HG02885 (cell line): ENCODE data around the gene GCNT1.
"Not testable (repeated sequence)": the region's sequence is repeated elsewhere in the genome, so short reads cannot be mapped to it uniquely, and the experiment has no call there.

Source experiments
- ATAC-seq: cut with Tn5 transposase; IDR thresholded peaks from one replicate; pipeline ENCODE4 v1.9.1; 2021; ENCODE audit warnings: mild to moderate bottlenecking; ENCODE audit not compliant: unreplicated experiment, poor library complexity

Gene GCNT1

GRCh38 chr9:76479337-76479736 lies 20.4 kb downstream of the GCNT1 start:
- not testable (repeated sequence) for ATAC-seq

GRCh38 chr9:76486151-76486550 lies 27.2 kb downstream of the GCNT1 start:
- no peak for ATAC-seq

GRCh38 chr9:76490249-76490990 lies 31.4 kb downstream of the GCNT1 start:
- ATAC-seq, result no peak

GRCh38 chr9:76491056-76491455 lies 32.1 kb downstream of the GCNT1 start:
- ATAC-seq, result not testable (repeated sequence)

- not testable (repeated sequence) for ATAC-seq
Measured at GRCh38 chr9:76493496-76493895, 34.5 kb downstream of the GCNT1 start.

GRCh38 chr9:76500061-76500460 lies 41.1 kb downstream of the GCNT1 start:
- ATAC-seq, result no peak

- ATAC-seq, result no peak
Measured at GRCh38 chr9:76502746-76503145, 43.8 kb downstream of the GCNT1 start.

- no peak for ATAC-seq
Measured at GRCh38 chr9:76510041-76510440, 51.1 kb downstream of the GCNT1 start.

- ATAC-seq, result no peak
Measured at GRCh38 chr9:76510446-76510845, 51.5 kb downstream of the GCNT1 start.

- no peak for ATAC-seq
Measured at GRCh38 chr9:76512826-76513225, 53.8 kb downstream of the GCNT1 start.

GRCh38 chr9:76516350-76516749 lies 57.4 kb downstream of the GCNT1 start:
- ATAC-seq, result peak; percentile 21

GRCh38 chr9:76516871-76517270 lies 57.9 kb downstream of the GCNT1 start:
- peak; percentile 65 for ATAC-seq

- no peak for ATAC-seq
Measured at GRCh38 chr9:76519075-76519835, 60.3 kb downstream of the GCNT1 start.

- no peak for ATAC-seq
Measured at GRCh38 chr9:76521244-76521681, 62.3 kb downstream of the GCNT1 start.

GRCh38 chr9:76521906-76522305 lies 62.9 kb downstream of the GCNT1 start:
- no peak for ATAC-seq

GRCh38 chr9:76523617-76524200 lies 64.7 kb downstream of the GCNT1 start:
- not testable (repeated sequence) for ATAC-seq

GRCh38 chr9:76525196-76525595 lies 66.2 kb downstream of the GCNT1 start:
- ATAC-seq, result no peak

- no peak for ATAC-seq
Measured at GRCh38 chr9:76526026-76526425, 67.0 kb downstream of the GCNT1 start.

GRCh38 chr9:76528056-76528455 lies 69.1 kb downstream of the GCNT1 start:
- no peak for ATAC-seq

- no peak for ATAC-seq
Measured at GRCh38 chr9:76528642-76529190, 69.7 kb downstream of the GCNT1 start.

GRCh38 chr9:76529653-76530052 lies 70.7 kb downstream of the GCNT1 start:
- ATAC-seq, result no peak
